Measurements from ENCODE around the gene FAM32A.
A peak's percentile ranks its signal among the peaks of the same experiment; 100 is the strongest.

The FAM32A gene

DNA sequence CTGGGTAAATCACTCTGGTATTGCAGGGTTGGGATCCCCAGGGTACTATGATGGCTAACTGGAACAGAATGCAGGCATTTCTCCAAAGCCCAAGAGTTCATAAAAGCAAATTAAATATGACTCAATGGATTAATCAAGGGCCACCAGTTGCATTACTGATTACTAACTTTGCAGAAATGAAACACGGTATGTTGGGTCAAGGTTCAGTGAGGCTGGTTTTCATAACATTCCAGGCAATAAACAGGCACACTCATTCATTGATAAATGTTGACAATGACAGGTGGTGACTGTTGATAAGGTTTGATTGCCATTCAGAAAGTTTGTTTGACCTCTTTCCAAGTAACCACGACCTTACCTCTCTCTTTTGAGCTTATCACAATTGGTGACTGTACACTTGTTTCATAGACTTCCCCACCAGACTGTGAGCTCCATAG is 12.0 kb downstream of the FAM32A start:
- Histone ChIP-seq H2AFZ (ENCODE audit: low read length) (peak overlapping the region; percentile 79), H3F3A (ENCODE audit: low read depth) (no peaks in the 10 kb centered on the region), H3K9me2 (replicated peaks; ENCODE audit: low read depth, low read length) (no peaks in the 10 kb centered on the region), H3K4me3 (ENCODE audit: low read length, poor library complexity, severe bottlenecking) (peak overlapping the region; percentile 82), H3K9me3 (ENCODE audit: insufficient read depth, low read depth, low read length) (no peaks in the 10 kb centered on the region), H3K4me2 (ENCODE audit: low read depth, low read length, poor library complexity, severe bottlenecking) (peak overlapping the region; percentile 93), H3K9ac (ENCODE audit: low read depth, low read length, poor library complexity, severe bottlenecking) (peak overlapping the region; percentile 87), H3K4me1 (ENCODE audit: insufficient read depth, low read length, poor library complexity, severe bottlenecking) (peaks cover 26% of the 10 kb centered on the region), H3K79me2 (ENCODE audit: insufficient read depth, low read length) (peaks cover 41% of the 10 kb centered on the region), H3K36me3 (ENCODE audit: insufficient read depth, low read length) (peaks cover 6% of the 10 kb centered on the region; the same call in 1 of the 2 replicates), H3K27me3 (ENCODE audit: insufficient read depth, low read length, poor library complexity, severe bottlenecking) (no peaks in the 10 kb centered on the region), H4K20me1 (ENCODE audit: insufficient read depth, low read length, poor library complexity, severe bottlenecking) (peaks cover 17% of the 10 kb centered on the region)
- TF ChIP-seq, protein P1, sequence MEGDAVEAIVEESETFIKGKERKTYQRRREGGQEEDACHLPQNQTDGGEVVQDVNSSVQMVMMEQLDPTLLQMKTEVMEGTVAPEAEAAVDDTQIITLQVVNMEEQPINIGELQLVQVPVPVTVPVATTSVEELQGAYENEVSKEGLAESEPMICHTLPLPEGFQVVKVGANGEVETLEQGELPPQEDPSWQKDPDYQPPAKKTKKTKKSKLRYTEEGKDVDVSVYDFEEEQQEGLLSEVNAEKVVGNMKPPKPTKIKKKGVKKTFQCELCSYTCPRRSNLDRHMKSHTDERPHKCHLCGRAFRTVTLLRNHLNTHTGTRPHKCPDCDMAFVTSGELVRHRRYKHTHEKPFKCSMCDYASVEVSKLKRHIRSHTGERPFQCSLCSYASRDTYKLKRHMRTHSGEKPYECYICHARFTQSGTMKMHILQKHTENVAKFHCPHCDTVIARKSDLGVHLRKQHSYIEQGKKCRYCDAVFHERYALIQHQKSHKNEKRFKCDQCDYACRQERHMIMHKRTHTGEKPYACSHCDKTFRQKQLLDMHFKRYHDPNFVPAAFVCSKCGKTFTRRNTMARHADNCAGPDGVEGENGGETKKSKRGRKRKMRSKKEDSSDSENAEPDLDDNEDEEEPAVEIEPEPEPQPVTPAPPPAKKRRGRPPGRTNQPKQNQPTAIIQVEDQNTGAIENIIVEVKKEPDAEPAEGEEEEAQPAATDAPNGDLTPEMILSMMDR (conservative IDR thresholded peaks at IDR 0.05; ENCODE audit: low read length) = no peak
- TF ChIP-seq EZH2phosphoT487 (IDR thresholded peaks at IDR 0.05; ENCODE audit: borderline replicate concordance) = no peak

GRCh38 chr19:16197622-16198369 is 12.6 kb downstream of the FAM32A start, which contains the start of gene AP1M1:
Gene AP1M1 (plus strand): TSS chr19:16197911. CDS start chr19:16198027, 116 bp downstream.
- TF ChIP-seq, protein P1 (conservative IDR thresholded peaks at IDR 0.05; ENCODE audit: low read length) = no peak
- TF ChIP-seq EZH2phosphoT487 (IDR thresholded peaks at IDR 0.05; ENCODE audit: borderline replicate concordance) = no peak
- Histone ChIP-seq H3K4me2 (ENCODE audit: low read depth, low read length, poor library complexity, severe bottlenecking) (peak within 1 kb of the TSS; percentile 94), H3K9ac (ENCODE audit: low read depth, low read length, poor library complexity, severe bottlenecking) (peak within 1 kb of the TSS; percentile 87), H3K9me2 (replicated peaks; ENCODE audit: low read depth, low read length) (no peaks in the 10 kb centered on the region), H3F3A (ENCODE audit: low read depth) (no peaks in the 10 kb centered on the region), H3K4me3 (ENCODE audit: low read length, poor library complexity, severe bottlenecking) (peak within 1 kb of the TSS; percentile 82), H3K36me3 (ENCODE audit: insufficient read depth, low read length) (peaks cover 4% of the 10 kb centered on the region; the same call in 1 of the 2 replicates), H3K4me1 (ENCODE audit: insufficient read depth, low read length, poor library complexity, severe bottlenecking) (peaks cover 26% of the 10 kb centered on the region), H2AFZ (ENCODE audit: low read length) (peak within 1 kb of the TSS; percentile 79), H4K20me1 (ENCODE audit: insufficient read depth, low read length, poor library complexity, severe bottlenecking) (peaks cover 17% of the 10 kb centered on the region), H3K27me3 (ENCODE audit: insufficient read depth, low read length, poor library complexity, severe bottlenecking) (no peaks in the 10 kb centered on the region), H3K9me3 (ENCODE audit: insufficient read depth, low read depth, low read length) (no peaks in the 10 kb centered on the region), H3K79me2 (ENCODE audit: insufficient read depth, low read length) (peaks cover 44% of the 10 kb centered on the region)

- Histone ChIP-seq H3K27me3 (ENCODE audit: insufficient read depth, low read length, poor library complexity, severe bottlenecking) (no peaks in the 10 kb centered on the region), H3F3A (ENCODE audit: low read depth) (no peaks in the 10 kb centered on the region), H3K9me2 (replicated peaks; ENCODE audit: low read depth, low read length) (no peaks in the 10 kb centered on the region), H3K4me2 (ENCODE audit: low read depth, low read length, poor library complexity, severe bottlenecking) (peak overlapping the region; percentile 94), H4K20me1 (ENCODE audit: insufficient read depth, low read length, poor library complexity, severe bottlenecking) (peaks cover 17% of the 10 kb centered on the region), H3K79me2 (ENCODE audit: insufficient read depth, low read length) (peaks cover 49% of the 10 kb centered on the region), H3K9ac (ENCODE audit: low read depth, low read length, poor library complexity, severe bottlenecking) (peak overlapping the region; percentile 87), H3K9me3 (ENCODE audit: insufficient read depth, low read depth, low read length) (no peaks in the 10 kb centered on the region), H2AFZ (ENCODE audit: low read length) (peak overlapping the region; percentile 49; the same call in 1 of the 2 replicates), H3K36me3 (ENCODE audit: insufficient read depth, low read length) (peaks cover 4% of the 10 kb centered on the region; the same call in 1 of the 2 replicates), H3K4me3 (ENCODE audit: low read length, poor library complexity, severe bottlenecking) (peak overlapping the region; percentile 82), H3K4me1 (ENCODE audit: insufficient read depth, low read length, poor library complexity, severe bottlenecking) (peaks cover 26% of the 10 kb centered on the region)
- TF ChIP-seq, protein P1 (conservative IDR thresholded peaks at IDR 0.05; ENCODE audit: low read length) = no peak
- TF ChIP-seq EZH2phosphoT487 (IDR thresholded peaks at IDR 0.05; ENCODE audit: borderline replicate concordance) = no peak
Observed at GRCh38 chr19:16198370-16198651, 13.1 kb downstream of the FAM32A start.
